ENCODE results near the gene CPLX3. TPM values are rescaled to one million over a fixed set of nuclear protein-coding genes. Genes with fewer than 3 reads are reported as not detected.

The CPLX3 gene
- total and polyA plus RNA-seq, 2 experiments from 2014 or later = not detected

DNA sequence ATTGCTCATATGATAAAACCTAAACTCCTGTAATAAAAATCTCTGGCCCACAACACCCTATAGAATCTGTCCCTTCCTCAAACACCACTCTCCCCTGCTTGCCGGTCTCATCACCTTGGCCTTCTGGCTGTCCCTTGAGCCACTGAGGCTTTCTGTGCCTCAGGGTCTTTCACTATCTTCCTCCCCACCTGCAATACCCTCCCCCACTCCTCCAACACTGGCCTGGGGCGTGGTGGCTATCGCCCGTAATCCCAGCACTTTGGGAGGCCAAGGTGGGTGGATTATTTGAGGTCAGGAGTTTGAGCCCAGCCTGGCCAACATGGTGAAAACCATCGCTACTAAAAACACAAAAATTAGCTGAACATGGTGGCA lies 47.8 kb upstream of the CPLX3 start:
- no peak overlapping the region for H2AFZ ChIP-seq
- no peaks in the 10 kb centered on the region for H3K27me3 ChIP-seq
- no peak overlapping the region for H3K27ac ChIP-seq
- DNase-seq (ENCODE audit: low spot score) = no peak
- WGBS (ENCODE audit: low lambda C conversion rate, missing lambda C conversion rate) = 78% methylated on average over 5 of the region's 5 CpGs
- H3K9me3 ChIP-seq (ENCODE audit: low read depth) = no peaks in the 10 kb centered on the region
- no peak overlapping the region for H3K4me2 ChIP-seq
- peaks cover 19% of the 10 kb centered on the region for H3K79me2 ChIP-seq
- no peaks in the 10 kb centered on the region for H3K9me2 ChIP-seq (replicated peaks; ENCODE audit: insufficient read depth)
- H4K20me1 ChIP-seq (ENCODE audit: insufficient read depth, poor library complexity, severe bottlenecking) = peaks cover 8% of the 10 kb centered on the region
- H3K4me1 ChIP-seq (ENCODE audit: insufficient read depth) = peaks cover 36% of the 10 kb centered on the region
- no peaks in the 10 kb centered on the region for H3K36me3 ChIP-seq (replicated peaks; ENCODE audit: insufficient read depth, low read depth)
- no peak overlapping the region for H3K4me3 ChIP-seq
- no peak for TF ChIP-seq EZH2phosphoT487 (IDR thresholded peaks at IDR 0.05; ENCODE audit: low read depth, severe bottlenecking, unreplicated experiment)
- TF ChIP-seq, protein P1, sequence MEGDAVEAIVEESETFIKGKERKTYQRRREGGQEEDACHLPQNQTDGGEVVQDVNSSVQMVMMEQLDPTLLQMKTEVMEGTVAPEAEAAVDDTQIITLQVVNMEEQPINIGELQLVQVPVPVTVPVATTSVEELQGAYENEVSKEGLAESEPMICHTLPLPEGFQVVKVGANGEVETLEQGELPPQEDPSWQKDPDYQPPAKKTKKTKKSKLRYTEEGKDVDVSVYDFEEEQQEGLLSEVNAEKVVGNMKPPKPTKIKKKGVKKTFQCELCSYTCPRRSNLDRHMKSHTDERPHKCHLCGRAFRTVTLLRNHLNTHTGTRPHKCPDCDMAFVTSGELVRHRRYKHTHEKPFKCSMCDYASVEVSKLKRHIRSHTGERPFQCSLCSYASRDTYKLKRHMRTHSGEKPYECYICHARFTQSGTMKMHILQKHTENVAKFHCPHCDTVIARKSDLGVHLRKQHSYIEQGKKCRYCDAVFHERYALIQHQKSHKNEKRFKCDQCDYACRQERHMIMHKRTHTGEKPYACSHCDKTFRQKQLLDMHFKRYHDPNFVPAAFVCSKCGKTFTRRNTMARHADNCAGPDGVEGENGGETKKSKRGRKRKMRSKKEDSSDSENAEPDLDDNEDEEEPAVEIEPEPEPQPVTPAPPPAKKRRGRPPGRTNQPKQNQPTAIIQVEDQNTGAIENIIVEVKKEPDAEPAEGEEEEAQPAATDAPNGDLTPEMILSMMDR (IDR thresholded peaks at IDR 0.05; ENCODE audit: poor library complexity) = no peak
- no peak for TF ChIP-seq EZH2 (IDR thresholded peaks at IDR 0.05; ENCODE audit: borderline replicate concordance)

DNA sequence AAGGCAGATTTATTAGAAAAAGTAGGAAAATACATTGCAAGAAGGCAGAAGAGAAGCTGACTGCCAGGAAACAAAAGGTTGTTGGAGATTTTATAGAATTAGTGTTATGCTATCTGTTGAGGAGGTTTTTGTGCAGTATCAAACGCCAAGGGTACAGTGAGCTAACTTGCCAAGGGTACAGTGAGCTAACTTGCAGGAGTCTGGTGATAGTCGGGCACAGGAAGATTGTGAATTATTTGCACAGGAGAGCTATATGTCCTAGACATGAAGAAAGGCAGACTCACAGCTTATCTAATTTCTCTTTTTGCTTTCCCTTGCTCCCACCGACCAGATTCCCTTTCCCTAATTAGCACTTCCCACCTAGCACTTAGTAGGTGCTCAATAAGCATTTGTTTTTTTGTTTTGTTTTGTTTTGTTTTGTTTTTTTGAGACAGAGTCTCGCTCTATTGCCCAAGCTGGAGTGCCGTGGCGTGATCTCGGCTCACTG lies 47.2 kb upstream of the CPLX3 start:
- no peaks in the 10 kb centered on the region for H3K36me3 ChIP-seq (replicated peaks; ENCODE audit: insufficient read depth, low read depth)
- H3K79me2 ChIP-seq = peaks cover 25% of the 10 kb centered on the region
- DNase-seq (ENCODE audit: low spot score) = no peak
- H3K4me2 ChIP-seq = peak overlapping the region; percentile 51
- no peak overlapping the region for H2AFZ ChIP-seq
- TF ChIP-seq EZH2 (IDR thresholded peaks at IDR 0.05; ENCODE audit: borderline replicate concordance) (no peak), EZH2phosphoT487 (IDR thresholded peaks at IDR 0.05; ENCODE audit: low read depth, severe bottlenecking, unreplicated experiment) (no peak)
- TF ChIP-seq, protein P1 (IDR thresholded peaks at IDR 0.05; ENCODE audit: poor library complexity) = no peak
- H3K9me3 ChIP-seq (ENCODE audit: low read depth) = no peaks in the 10 kb centered on the region
- no peaks in the 10 kb centered on the region for H3K9me2 ChIP-seq (replicated peaks; ENCODE audit: insufficient read depth)
- H3K27ac ChIP-seq = peak overlapping the region; percentile 55
- H3K4me3 ChIP-seq = no peak overlapping the region
- 82% methylated on average over 7 of the region's 7 CpGs for WGBS (ENCODE audit: low lambda C conversion rate, missing lambda C conversion rate)
- no peaks in the 10 kb centered on the region for H3K27me3 ChIP-seq
- peaks cover 15% of the 10 kb centered on the region for H4K20me1 ChIP-seq (ENCODE audit: insufficient read depth, poor library complexity, severe bottlenecking)
- peaks cover 42% of the 10 kb centered on the region for H3K4me1 ChIP-seq (ENCODE audit: insufficient read depth)

DNA sequence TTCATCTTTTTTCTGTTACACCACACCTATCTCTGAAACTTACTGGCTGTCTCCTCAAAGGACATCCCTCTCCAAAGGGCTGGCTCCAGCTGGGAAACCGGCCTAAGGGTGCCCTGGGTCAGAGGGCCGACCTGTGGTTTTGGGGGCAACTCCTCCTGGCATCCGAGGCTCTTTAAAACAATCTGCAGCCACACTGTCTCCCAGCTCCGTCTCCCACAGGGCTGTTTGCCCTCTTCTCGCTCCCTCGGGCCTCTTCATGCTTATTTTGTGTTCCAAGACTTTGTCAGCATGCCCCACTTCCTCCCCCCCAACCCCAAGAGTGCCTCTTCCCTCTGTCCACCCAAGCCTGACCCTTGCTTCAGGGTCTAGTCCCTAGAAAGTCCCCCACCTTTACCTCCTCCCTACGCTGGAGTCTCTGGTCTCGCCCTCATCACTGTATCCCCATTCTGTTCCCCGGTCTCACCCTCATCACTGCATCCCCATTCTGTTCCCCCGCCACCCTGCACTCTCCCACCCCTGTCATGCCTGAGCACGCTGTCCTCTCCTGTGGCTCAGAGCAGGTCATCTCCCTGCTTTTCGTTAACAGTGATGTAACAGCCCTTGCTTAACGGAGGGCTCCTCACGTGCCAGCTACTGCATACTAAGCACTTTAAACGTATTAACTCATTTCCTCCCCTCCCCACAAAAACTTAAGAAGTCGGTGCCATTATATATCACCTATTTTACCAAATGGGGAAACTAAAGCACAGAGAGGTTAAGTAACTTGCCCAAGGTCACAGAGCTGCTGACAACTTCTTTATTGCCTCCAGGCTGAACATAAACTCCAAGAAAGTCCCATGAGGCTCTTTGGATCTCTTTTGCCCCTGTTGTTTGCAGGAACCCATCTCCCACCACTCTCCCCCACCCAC lies 45.6 kb upstream of the CPLX3 start:
- H3K79me2 ChIP-seq = peaks cover 41% of the 10 kb centered on the region
- DNase-seq (ENCODE audit: low spot score) = no peak
- TF ChIP-seq EZH2 (IDR thresholded peaks at IDR 0.05; ENCODE audit: borderline replicate concordance) (no peak), EZH2phosphoT487 (IDR thresholded peaks at IDR 0.05; ENCODE audit: low read depth, severe bottlenecking, unreplicated experiment) (no peak)
- TF ChIP-seq, protein P1 (IDR thresholded peaks at IDR 0.05; ENCODE audit: poor library complexity) = no peak
- no peak overlapping the region for H3K4me3 ChIP-seq
- H3K9me3 ChIP-seq (ENCODE audit: low read depth) = no peaks in the 10 kb centered on the region
- peak overlapping the region; percentile 99 for H3K4me2 ChIP-seq
- peaks cover 44% of the 10 kb centered on the region for H3K4me1 ChIP-seq (ENCODE audit: insufficient read depth)
- no peaks in the 10 kb centered on the region for H3K27me3 ChIP-seq
- H4K20me1 ChIP-seq (ENCODE audit: insufficient read depth, poor library complexity, severe bottlenecking) = peaks cover 29% of the 10 kb centered on the region
- no peaks in the 10 kb centered on the region for H3K9me2 ChIP-seq (replicated peaks; ENCODE audit: insufficient read depth)
- WGBS (ENCODE audit: low lambda C conversion rate, missing lambda C conversion rate) = 65% methylated on average over 16 of the region's 16 CpGs
- H3K27ac ChIP-seq = peak overlapping the region; percentile 55
- H3K36me3 ChIP-seq (replicated peaks; ENCODE audit: insufficient read depth, low read depth) = no peaks in the 10 kb centered on the region
- no peak overlapping the region for H2AFZ ChIP-seq
